ENCODE results near the gene PIK3R3. TPM values are rescaled to one million over a fixed set of nuclear protein-coding genes. Genes with fewer than 3 reads are reported as not detected.
A peak's percentile ranks its signal among the peaks of the same experiment; 100 is the strongest.

Gene PIK3R3
- total RNA-seq, 1 donor from 2014 or later: 3.3 TPM

DNA sequence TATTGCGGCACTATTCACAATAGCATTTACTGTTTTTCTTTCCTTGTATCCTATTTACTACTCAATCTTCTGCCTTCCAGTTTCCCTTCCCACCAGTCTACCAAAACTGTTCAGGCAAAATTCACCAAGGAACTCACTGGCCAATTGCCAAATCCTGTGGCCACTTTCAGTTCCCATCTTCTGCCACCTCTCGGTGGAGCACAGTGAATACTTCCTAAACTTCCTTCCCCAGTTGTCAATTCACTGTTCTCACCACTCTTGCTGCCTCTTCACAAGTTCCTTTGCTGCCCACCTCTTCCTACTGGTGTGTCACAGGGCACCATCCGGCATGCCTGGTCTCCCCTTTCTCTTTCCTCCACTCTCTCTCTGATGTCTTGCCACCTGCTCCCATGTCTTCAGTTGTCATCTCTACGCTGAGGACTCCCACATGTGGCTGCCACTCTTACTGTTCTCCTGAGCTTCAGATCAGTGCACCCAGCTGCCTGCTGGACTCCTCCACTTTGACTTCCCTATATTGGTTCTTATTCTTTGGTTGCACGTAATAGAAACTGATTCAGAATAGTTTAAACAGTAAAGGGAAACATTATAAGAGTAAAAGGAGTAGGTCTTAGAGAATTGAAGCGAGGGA lies 114.4 kb downstream of the PIK3R3 start:
- no peak overlapping the region for H3K4me3 ChIP-seq (ENCODE audit: low read depth, low read length)
- TF ChIP-seq, protein P1, sequence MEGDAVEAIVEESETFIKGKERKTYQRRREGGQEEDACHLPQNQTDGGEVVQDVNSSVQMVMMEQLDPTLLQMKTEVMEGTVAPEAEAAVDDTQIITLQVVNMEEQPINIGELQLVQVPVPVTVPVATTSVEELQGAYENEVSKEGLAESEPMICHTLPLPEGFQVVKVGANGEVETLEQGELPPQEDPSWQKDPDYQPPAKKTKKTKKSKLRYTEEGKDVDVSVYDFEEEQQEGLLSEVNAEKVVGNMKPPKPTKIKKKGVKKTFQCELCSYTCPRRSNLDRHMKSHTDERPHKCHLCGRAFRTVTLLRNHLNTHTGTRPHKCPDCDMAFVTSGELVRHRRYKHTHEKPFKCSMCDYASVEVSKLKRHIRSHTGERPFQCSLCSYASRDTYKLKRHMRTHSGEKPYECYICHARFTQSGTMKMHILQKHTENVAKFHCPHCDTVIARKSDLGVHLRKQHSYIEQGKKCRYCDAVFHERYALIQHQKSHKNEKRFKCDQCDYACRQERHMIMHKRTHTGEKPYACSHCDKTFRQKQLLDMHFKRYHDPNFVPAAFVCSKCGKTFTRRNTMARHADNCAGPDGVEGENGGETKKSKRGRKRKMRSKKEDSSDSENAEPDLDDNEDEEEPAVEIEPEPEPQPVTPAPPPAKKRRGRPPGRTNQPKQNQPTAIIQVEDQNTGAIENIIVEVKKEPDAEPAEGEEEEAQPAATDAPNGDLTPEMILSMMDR (conservative IDR thresholded peaks at IDR 0.05; ENCODE audit: low read depth, low read length): no peak
- no peak for DNase-seq (ENCODE audit: low read depth)

DNA sequence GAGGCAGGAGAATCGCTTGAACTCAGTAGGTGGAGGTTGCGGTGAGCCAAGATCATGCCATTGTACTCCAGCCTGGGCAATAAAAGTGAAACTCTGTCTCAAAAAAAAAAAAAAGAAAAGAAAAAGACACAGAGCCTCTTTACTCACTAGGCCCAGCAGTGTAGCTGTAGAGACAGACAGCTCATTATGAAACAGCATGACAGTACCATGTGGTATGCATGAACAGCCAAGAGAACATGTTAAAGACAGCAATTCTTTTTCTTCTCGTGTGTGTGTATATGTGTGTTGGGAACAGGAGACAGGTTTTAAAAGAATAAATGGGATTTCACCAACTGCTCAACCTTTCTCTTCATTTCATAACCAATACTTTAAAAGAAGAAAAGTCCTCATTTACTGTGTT lies 118.8 kb downstream of the PIK3R3 start:
- H3K4me3 ChIP-seq (ENCODE audit: low read depth, low read length): no peak overlapping the region
- TF ChIP-seq, protein P1 (conservative IDR thresholded peaks at IDR 0.05; ENCODE audit: low read depth, low read length): no peak
- DNase-seq (ENCODE audit: low read depth): no peak

DNA sequence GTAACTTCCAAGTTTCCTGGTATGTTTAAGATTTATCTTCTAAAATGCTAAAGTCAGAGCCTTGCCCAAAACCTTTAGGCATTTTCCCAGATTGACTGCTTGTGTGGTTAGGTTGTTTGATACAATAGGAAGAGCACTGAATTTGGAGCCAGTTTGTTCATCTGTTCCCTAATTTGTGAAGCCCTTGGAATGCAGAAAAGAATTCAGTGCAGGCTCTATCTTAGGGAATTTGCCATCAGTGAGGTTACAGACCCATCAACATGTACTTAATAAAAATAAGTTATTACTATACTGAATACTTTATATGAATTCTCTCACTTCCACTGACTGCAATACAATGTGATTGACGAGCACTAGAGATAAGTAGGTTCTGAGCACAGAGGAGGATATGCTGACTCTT lies 120.2 kb downstream of the PIK3R3 start:
- no peak overlapping the region for H3K4me3 ChIP-seq (ENCODE audit: low read depth, low read length)
- TF ChIP-seq, protein P1 (conservative IDR thresholded peaks at IDR 0.05; ENCODE audit: low read depth, low read length): no peak
- no peak for DNase-seq (ENCODE audit: low read depth)

DNA sequence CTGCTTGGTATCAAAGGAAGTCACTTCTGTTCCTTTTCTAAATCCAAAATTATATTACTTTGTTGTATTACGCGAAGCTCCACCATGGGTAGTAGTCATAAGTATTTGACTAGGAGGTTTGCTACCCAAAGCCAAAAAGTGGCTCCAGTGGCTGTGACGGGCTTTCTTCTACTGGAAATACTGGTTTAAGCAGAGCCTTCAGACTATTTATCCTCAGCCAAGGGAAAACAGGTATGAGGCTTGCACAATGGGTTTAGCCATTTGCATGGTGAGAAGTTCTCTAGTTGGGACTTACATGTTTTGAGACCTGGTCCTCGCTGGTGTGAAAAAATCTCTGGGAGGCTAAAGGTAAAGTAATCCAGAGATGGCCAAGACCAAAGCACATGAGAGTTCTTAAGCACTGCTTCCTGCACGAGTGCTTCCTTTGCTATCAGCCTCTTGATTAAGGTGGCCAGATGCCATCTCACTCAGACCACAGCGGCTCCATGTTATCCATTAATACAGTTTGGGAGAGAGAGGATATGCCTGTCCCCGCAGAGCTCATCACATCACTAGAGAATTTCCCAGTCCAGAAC lies 121.2 kb downstream of the PIK3R3 start:
- TF ChIP-seq, protein P1 (conservative IDR thresholded peaks at IDR 0.05; ENCODE audit: low read depth, low read length): no peak
- DNase-seq (ENCODE audit: low read depth): no peak
- no peak overlapping the region for H3K4me3 ChIP-seq (ENCODE audit: low read depth, low read length)

DNA sequence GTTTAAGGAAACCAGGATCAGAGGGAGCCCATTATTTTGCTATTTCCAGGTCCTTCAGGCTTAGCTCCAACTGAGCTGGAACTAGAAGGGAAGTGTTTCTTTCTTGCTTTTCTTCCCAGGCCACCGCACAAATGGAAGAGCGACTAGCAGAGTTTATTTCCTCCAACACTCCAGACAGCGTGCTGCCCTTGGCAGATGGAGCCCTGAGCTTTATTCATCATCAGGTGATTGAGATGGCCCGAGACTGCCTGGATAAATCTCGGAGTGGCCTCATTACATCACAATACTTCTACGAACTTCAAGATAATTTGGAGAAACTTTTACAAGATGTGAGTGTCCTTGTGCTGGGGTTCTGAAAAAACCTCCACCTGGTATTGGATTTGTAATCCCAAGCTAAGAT lies 121.8 kb downstream of the PIK3R3 start:
- no peak for DNase-seq (ENCODE audit: low read depth)
- TF ChIP-seq, protein P1 (conservative IDR thresholded peaks at IDR 0.05; ENCODE audit: low read depth, low read length): no peak
- no peak overlapping the region for H3K4me3 ChIP-seq (ENCODE audit: low read depth, low read length)

DNA sequence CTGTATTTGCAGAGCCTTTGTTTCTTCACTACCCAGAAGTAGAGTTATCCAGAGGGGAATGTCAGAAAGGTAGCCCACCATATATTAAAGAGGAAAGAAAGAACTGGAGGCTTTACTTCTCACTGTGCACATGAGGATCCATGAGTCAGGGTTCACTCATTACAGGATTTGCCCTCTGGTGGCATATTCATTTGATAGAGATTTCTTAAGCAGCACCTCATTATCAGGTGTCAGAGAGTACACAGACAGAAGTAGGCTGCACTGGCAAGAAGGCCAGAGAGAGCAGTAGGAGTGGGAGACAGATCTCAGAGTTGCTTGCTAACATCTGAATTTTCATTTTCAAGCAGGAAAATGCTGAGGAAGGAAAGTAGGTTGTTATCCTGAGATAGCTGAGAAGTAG lies 123.8 kb downstream of the PIK3R3 start:
- no peak for DNase-seq (ENCODE audit: low read depth)
- H3K4me3 ChIP-seq (ENCODE audit: low read depth, low read length): no peak overlapping the region
- TF ChIP-seq, protein P1 (conservative IDR thresholded peaks at IDR 0.05; ENCODE audit: low read depth, low read length): peak; percentile 16

DNA sequence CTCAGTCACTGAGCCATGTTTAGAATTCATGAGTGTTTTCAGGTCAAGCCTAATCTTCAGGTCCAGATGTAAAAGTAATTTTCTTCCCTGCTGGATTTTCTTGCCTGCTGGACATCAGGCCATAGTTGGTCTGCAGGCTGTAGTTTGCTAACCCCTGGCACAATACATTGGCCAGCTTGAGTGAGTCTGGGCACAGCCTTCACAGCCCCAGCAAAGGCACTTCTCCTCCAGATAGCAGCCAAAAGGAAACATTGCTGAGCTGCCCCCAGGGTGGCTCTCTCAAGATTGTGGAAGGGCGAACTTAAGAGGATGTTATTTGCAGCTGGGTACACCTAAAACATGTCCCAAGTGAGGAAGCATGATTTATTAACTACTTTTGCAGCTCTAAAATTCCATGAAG lies 126.8 kb downstream of the PIK3R3 start:
- TF ChIP-seq, protein P1 (conservative IDR thresholded peaks at IDR 0.05; ENCODE audit: low read depth, low read length): no peak
- DNase-seq (ENCODE audit: low read depth): no peak

More for the DNA sequence above, 126.8 kb downstream of the PIK3R3 start:
- no peak overlapping the region for H3K4me3 ChIP-seq (ENCODE audit: low read depth, low read length)
